ENCODE measurements around the gene EFNA3. TPM values are rescaled to one million over a fixed set of nuclear protein-coding genes. Genes with fewer than 3 reads are reported as not detected.

The EFNA3 gene
- polyA plus RNA-seq, 1 donor (not counting 4 experiments of a cell fraction or from before 2014, with no cell fraction given), result 4.4 TPM

GRCh38 chr1:155080312-155081228, 1.9 kb downstream of the EFNA3 start:
- TF ChIP-seq EZH2 (IDR thresholded peaks at IDR 0.05; ENCODE audit: low read length) (no peak), CTCF (optimal IDR thresholded peaks at IDR 0.05 in 1 of 3, IDR thresholded peaks at IDR 0.05 in 1 of 3, conservative IDR thresholded peaks at IDR 0.05 in 1 of 3; ENCODE audit: extremely low read depth in 1 of 3, insufficient read depth in 2 of 3, low read length in 3 of 3) (no peak)
- H3K4me2 ChIP-seq (ENCODE audit: control insufficient read depth, extremely low read depth, insufficient read depth, low read depth, low read length), result peak overlapping the region; percentile 78
- H3K36me3 ChIP-seq (ENCODE audit: control insufficient read depth in 2 of 2, extremely low read depth in 1 of 2, insufficient read depth in 2 of 2, low read length in 2 of 2), result no peaks in the 10 kb centered on the region
- DNase-seq (ENCODE audit: low read depth, low spot score), result no peak
- H3K4me1 ChIP-seq (ENCODE audit: control insufficient read depth, extremely low read depth, insufficient read depth, low read length), result peaks cover 56% of the 10 kb centered on the region
- no peak overlapping the region for H2AFZ ChIP-seq (ENCODE audit: control insufficient read depth, low read length)
- H4K20me1 ChIP-seq (ENCODE audit: control insufficient read depth, extremely low read depth, insufficient read depth, low read length), result no peaks in the 10 kb centered on the region
- dilution Hi-C loops (cut with MboI; ENCODE audit: extremely low pct_ligation_motif_present, low sequenced_read_pairs), result no loop called here
- peak overlapping the region; percentile 20 for H3K9ac ChIP-seq (ENCODE audit: control insufficient read depth, extremely low read depth, insufficient read depth, low read length)
- FAIRE-seq, result no peak
- H3K79me2 ChIP-seq (ENCODE audit: control insufficient read depth, insufficient read depth, low read length), result no peaks in the 10 kb centered on the region
- H3K9me1 ChIP-seq (ENCODE audit: control insufficient read depth, extremely low read depth, insufficient read depth, low read length), result no peaks in the 10 kb centered on the region
- H3K9me3 ChIP-seq (ENCODE audit: control insufficient read depth, low read depth, low read length), result no peaks in the 10 kb centered on the region
- peaks cover 38% of the 10 kb centered on the region for H3K27me3 ChIP-seq (ENCODE audit: control insufficient read depth, extremely low read depth, insufficient read depth, low read length)
- peak overlapping the region; percentile 51 to 69 (median 64) for H3K4me3 ChIP-seq (ENCODE audit: control insufficient read depth in 2 of 3, extremely low read depth in 1 of 3, insufficient read depth in 2 of 3, low read depth in 1 of 3, low read length in 3 of 3)
- H3K27ac ChIP-seq (ENCODE audit: control insufficient read depth, insufficient read depth, low read length), result no peak overlapping the region

GRCh38 chr1:155081472-155082300, 3.0 kb downstream of the EFNA3 start:
- no peaks in the 10 kb centered on the region for H4K20me1 ChIP-seq (ENCODE audit: control insufficient read depth, extremely low read depth, insufficient read depth, low read length)
- H3K9ac ChIP-seq (ENCODE audit: control insufficient read depth, extremely low read depth, insufficient read depth, low read length), result peak overlapping the region; percentile 15
- peaks cover 62% of the 10 kb centered on the region for H3K4me1 ChIP-seq (ENCODE audit: control insufficient read depth, extremely low read depth, insufficient read depth, low read length)
- TF ChIP-seq EZH2 (IDR thresholded peaks at IDR 0.05; ENCODE audit: low read length) (peak; percentile 87), CTCF (optimal IDR thresholded peaks at IDR 0.05 in 1 of 3, IDR thresholded peaks at IDR 0.05 in 1 of 3, conservative IDR thresholded peaks at IDR 0.05 in 1 of 3; ENCODE audit: extremely low read depth in 1 of 3, insufficient read depth in 2 of 3, low read length in 3 of 3) (no peak)
- H3K4me3 ChIP-seq (ENCODE audit: control insufficient read depth in 2 of 3, extremely low read depth in 1 of 3, insufficient read depth in 2 of 3, low read depth in 1 of 3, low read length in 3 of 3), result peak overlapping the region in 1 of 3 experiments; percentile 18
- peaks cover 38% of the 10 kb centered on the region for H3K27me3 ChIP-seq (ENCODE audit: control insufficient read depth, extremely low read depth, insufficient read depth, low read length)
- no peak for FAIRE-seq
- H3K27ac ChIP-seq (ENCODE audit: control insufficient read depth, insufficient read depth, low read length), result no peak overlapping the region
- peak overlapping the region; percentile 78 for H3K4me2 ChIP-seq (ENCODE audit: control insufficient read depth, extremely low read depth, insufficient read depth, low read depth, low read length)
- H3K9me1 ChIP-seq (ENCODE audit: control insufficient read depth, extremely low read depth, insufficient read depth, low read length), result no peaks in the 10 kb centered on the region
- H2AFZ ChIP-seq (ENCODE audit: control insufficient read depth, low read length), result peak overlapping the region; percentile 43
- H3K9me3 ChIP-seq (ENCODE audit: control insufficient read depth, low read depth, low read length), result no peaks in the 10 kb centered on the region
- H3K79me2 ChIP-seq (ENCODE audit: control insufficient read depth, insufficient read depth, low read length), result no peaks in the 10 kb centered on the region
- no peak for DNase-seq (ENCODE audit: low read depth, low spot score)
- H3K36me3 ChIP-seq (ENCODE audit: control insufficient read depth in 2 of 2, extremely low read depth in 1 of 2, insufficient read depth in 2 of 2, low read length in 2 of 2), result no peaks in the 10 kb centered on the region
- dilution Hi-C loops (cut with MboI; ENCODE audit: extremely low pct_ligation_motif_present, low sequenced_read_pairs), result no loop called here

Data from keratinocyte (primary cell).